HepG2 (cell line): Measurements from ENCODE around the gene MIS18A. TPM values are rescaled to one million over a fixed set of nuclear protein-coding genes. Genes with fewer than 3 reads are reported as not detected.

Source experiments
- ATAC-seq: fragments of 200-7000 bp; cut with Tn5 transposase; 3 replicates; pipeline ENCODE4 v1.9.1; 2020; ENCODE audit warnings: mild to moderate bottlenecking, moderate library complexity
- BruUV-seq: library from RNA; stranded (reverse); fragments of 400-500 nt; replicated peaks from 2 replicates; lab custom pipeline; 2021; lab: Mats Ljungman, UMichigan
- CTCF ChIA-PET: fragments of 300-600 bp; formaldehyde crosslinking; extraction: SDS; loops from one replicate; lab custom pipeline; 2021; ENCODE audit warnings: low total read pairs, inconsistent platforms, low intra/inter-chr PET ratio; lab: Yijun Ruan, JAX
- POLR2A ChIA-PET: fragments of 350-600 bp; sonication (Branson Sonifier 250); formaldehyde crosslinking; loops from one replicate; lab custom pipeline; 2020; ENCODE audit warnings: antibody characterized with exemption, inconsistent platforms; lab: Yijun Ruan, JAX
- DNase-seq: peaks from one replicate; pipeline ENCODE4 v3.0.0-alpha.2; 2015; ENCODE audit warnings: low spot score
- FAIRE-seq: peaks from 3 replicates; lab custom pipeline; 2011; peaks lifted over from hg19 to GRCh38; lab: Jason Lieb, UNC
- H2AFZ ChIP-seq: one replicate; pipeline ENCODE4 v1.6.1; 2011; ENCODE audit warnings: low read length, inconsistent platforms
- H3K27ac ChIP-seq: fragments of 300-600 bp; 3 replicates; pipeline ENCODE4 v1.8.0; 2011; ENCODE audit warnings: mixed run types, mild to moderate bottlenecking, mixed read lengths, low read length, inconsistent platforms; ENCODE audit not compliant: insufficient read depth; ENCODE audit errors: extremely low read length
- H3K27me3 ChIP-seq, 2 experiments: fragments of 200-600 bp in 1 of 2; 2 replicates in 1 of 2; 3 replicates in 1 of 2; pipeline versions ENCODE4 v1.6.0 to v1.8.0; 2011; ENCODE audit warnings: low read length in 2 of 2, mild to moderate bottlenecking in 2 of 2, moderate library complexity in 2 of 2, inconsistent platforms in 1 of 2; ENCODE audit not compliant: insufficient read depth in 2 of 2, control insufficient read depth in 1 of 2
- H3K36me3 ChIP-seq, 2 experiments: fragments of 200-600 bp in 1 of 2; replicated peaks in 1 of 2; 2 replicates in 1 of 2; 3 replicates in 1 of 2; pipeline versions ENCODE4 v1.5.1 to v1.8.0; 2011; ENCODE audit warnings: low read length in 2 of 2, inconsistent platforms in 1 of 2; ENCODE audit not compliant: insufficient read depth in 2 of 2, control insufficient read depth in 1 of 2
- H3K4me1 ChIP-seq: 2 replicates; pipeline ENCODE4 v1.5.1; 2012; ENCODE audit warnings: low read length, inconsistent platforms; ENCODE audit not compliant: insufficient read depth
- H3K4me2 ChIP-seq: 2 replicates; pipeline ENCODE4 v1.6.0; 2011; ENCODE audit warnings: low read depth, low read length, inconsistent platforms
- H3K4me3 ChIP-seq, 3 experiments: fragments of 200-600 bp in 1 of 3; sonication (generic), shearing (Covaris generic) in 1 of 3; replicated peaks in 1 of 3; 2 replicates each; pipeline ENCODE4 v1.5.1; 2011 to 2016; ENCODE audit warnings: low read length in 3 of 3, inconsistent platforms in 2 of 3, low read depth in 2 of 3, mild to moderate bottlenecking in 2 of 3, control low read depth in 1 of 3, mixed read lengths in 1 of 3; ENCODE audit not compliant: insufficient read depth in 1 of 3
- H3K79me2 ChIP-seq: one replicate; pipeline ENCODE4 v1.6.1; 2011; ENCODE audit warnings: low read length, inconsistent platforms; ENCODE audit not compliant: insufficient read depth
- H3K9ac ChIP-seq: 2 replicates; pipeline ENCODE4 v1.6.0; 2011; ENCODE audit warnings: mild to moderate bottlenecking, low read depth, low read length, inconsistent platforms; ENCODE audit not compliant: insufficient read depth
- H3K9me3 ChIP-seq: 2 replicates; pipeline ENCODE4 v1.5.1; 2012; ENCODE audit warnings: mild to moderate bottlenecking, low read length
- H4K20me1 ChIP-seq: 2 replicates; pipeline ENCODE4 v1.6.0; 2011; ENCODE audit warnings: inconsistent platforms, mild to moderate bottlenecking, low read length, moderate library complexity; ENCODE audit not compliant: insufficient read depth
- DMAP1 ChIP-seq: IDR thresholded peaks from 2 replicates; pipeline ENCODE4 v1.6.1; 2016
- FOXK1 ChIP-seq: sonication (generic); formaldehyde crosslinking; IDR thresholded peaks from 2 replicates; pipeline ENCODE4 v1.4.0; 2020; ENCODE audit warnings: low read depth, missing genetic modification reagents, borderline replicate concordance
- SOX5 ChIP-seq: IDR thresholded peaks from 2 replicates; pipeline ENCODE4 v1.6.1; 2016; ENCODE audit warnings: borderline replicate concordance
- SPEN ChIP-seq: sonication (generic); formaldehyde crosslinking; IDR thresholded peaks from 2 replicates; pipeline ENCODE4 v1.5.1; 2020; ENCODE audit warnings: low read depth, mild to moderate bottlenecking, missing genetic modification reagents
- TARDBP ChIP-seq: sonication (generic); formaldehyde crosslinking; IDR thresholded peaks from 2 replicates; pipeline ENCODE4 v1.8.0; 2022; ENCODE audit warnings: mild to moderate bottlenecking, missing genetic modification reagents
- U2AF2 ChIP-seq: fragments of 200-400 bp; formaldehyde crosslinking; IDR thresholded peaks from 2 replicates; pipeline ENCODE4 v1.6.1; 2017; ENCODE audit warnings: low read depth, mild to moderate bottlenecking, low read length
- ZBTB20 ChIP-seq: sonication (generic); formaldehyde crosslinking; IDR thresholded peaks from 2 replicates; pipeline ENCODE4 v1.8.1; 2023; ENCODE audit warnings: missing genetic modification reagents, low read depth, mild to moderate bottlenecking, borderline replicate concordance
- ZMYM2 ChIP-seq: sonication (generic); formaldehyde crosslinking; IDR thresholded peaks from 2 replicates; pipeline ENCODE4 v1.8.0; 2022; ENCODE audit warnings: mild to moderate bottlenecking, missing genetic modification reagents
- ZNF235 ChIP-seq: sonication (generic); formaldehyde crosslinking; IDR thresholded peaks from 2 replicates; pipeline ENCODE4 v1.8.1; 2023; ENCODE audit warnings: mild to moderate bottlenecking, missing genetic modification reagents, borderline replicate concordance
- WGBS: methylation state at CpG from one replicate; pipeline ENCODE4 v1.1.6; 2017; ENCODE audit warnings: low lambda C conversion rate; 5-methylcytosine and 5-hydroxymethylcytosine counted together
- in situ Hi-C: cut with HindIII; loops from 2 replicates; pipeline ENCODE4 v1.10.0; 2017; ENCODE audit warnings: low pct_unique_long_range_greater_than_20kb; ENCODE audit not compliant: extremely low pct_ligation_motif_present
- intact Hi-C: fragments of 100-400 bp; cut with micrococcal nuclease; formaldehyde crosslinking; loops from one replicate; pipeline ENCODE4 v1.10.0; 2022; ENCODE audit not compliant: unreplicated experiment
- polyA plus RNA-seq, 8 experiments: library from polyadenylated mRNA; depleted of rRNA in 3 of 8; stranded (reverse) in 7 of 8; unstranded in 1 of 8; fragments of >200 nt; fragmentation: Illumina TruSeq in 4 of 8; extraction: Trizol in 4 of 8; gene quantifications; 2 replicates each; pipeline versions ENCODE4 v1.2.1 to v1.2.3, GENCODE V29; 2011 to 2016; ENCODE audit warnings: low read depth in 4 of 8, missing spikeins in 1 of 8, mixed read lengths in 1 of 8; ENCODE audit not compliant: insufficient read depth in 1 of 8
- total RNA-seq, 5 experiments: library from RNA; depleted of rRNA; stranded (reverse); fragments of >200 nt; fragmentation: Illumina TruSeq; extraction: Trizol; gene quantifications; 2 replicates each; pipeline ENCODE4 v1.2.3, GENCODE V29; 2016; ENCODE audit warnings: low read depth in 1 of 5
- TF ChIP-seq, protein P1 (sequence below): sonication (generic); formaldehyde crosslinking; IDR thresholded peaks from one replicate; pipeline ENCODE4 v1.5.1; 2020; ENCODE audit warnings: mild to moderate bottlenecking, missing genetic modification reagents; ENCODE audit errors: not compliant biosample characterization
- TF ChIP-seq, protein P2 (sequence below): sonication (generic); formaldehyde crosslinking; IDR thresholded peaks from 2 replicates; pipeline ENCODE4 v1.4.0; 2020; ENCODE audit warnings: missing genetic modification reagents, borderline replicate concordance
- TF ChIP-seq, protein P3 (sequence below): IDR thresholded peaks from 2 replicates; pipeline ENCODE4 v1.6.1; 2016; ENCODE audit warnings: missing compliant biosample characterization, missing genetic modification reagents, borderline replicate concordance

Gene MIS18A
- total and polyA plus RNA-seq, 2 of the 13 experiments (the other 11 are each of a cell fraction or from before 2014, with no cell fraction given) = 11.2 to 41.4 TPM

DNA sequence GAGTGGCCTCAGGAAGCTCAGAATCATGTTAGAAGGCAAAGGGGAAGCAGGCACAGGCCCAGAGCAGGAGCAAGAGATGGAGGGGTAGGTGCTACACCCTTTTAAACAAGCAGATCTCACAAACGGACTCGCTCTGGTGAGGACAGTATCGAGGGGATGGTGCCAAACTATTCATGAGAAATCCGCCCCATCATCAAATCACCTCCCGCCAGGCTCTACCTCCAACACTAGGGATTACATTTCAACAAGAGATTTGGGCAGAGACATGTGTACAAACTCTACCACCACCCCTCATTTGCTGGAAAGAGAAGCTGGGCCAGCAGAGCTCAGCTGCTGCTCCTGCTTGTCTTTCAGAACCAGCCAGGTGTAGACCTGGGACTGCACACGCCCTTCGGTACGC is 32.9 kb downstream of the MIS18A start:
- POLR2A ChIA-PET = no interaction called here
- CTCF ChIA-PET = no interaction called here
- TF ChIP-seq, protein P1, sequence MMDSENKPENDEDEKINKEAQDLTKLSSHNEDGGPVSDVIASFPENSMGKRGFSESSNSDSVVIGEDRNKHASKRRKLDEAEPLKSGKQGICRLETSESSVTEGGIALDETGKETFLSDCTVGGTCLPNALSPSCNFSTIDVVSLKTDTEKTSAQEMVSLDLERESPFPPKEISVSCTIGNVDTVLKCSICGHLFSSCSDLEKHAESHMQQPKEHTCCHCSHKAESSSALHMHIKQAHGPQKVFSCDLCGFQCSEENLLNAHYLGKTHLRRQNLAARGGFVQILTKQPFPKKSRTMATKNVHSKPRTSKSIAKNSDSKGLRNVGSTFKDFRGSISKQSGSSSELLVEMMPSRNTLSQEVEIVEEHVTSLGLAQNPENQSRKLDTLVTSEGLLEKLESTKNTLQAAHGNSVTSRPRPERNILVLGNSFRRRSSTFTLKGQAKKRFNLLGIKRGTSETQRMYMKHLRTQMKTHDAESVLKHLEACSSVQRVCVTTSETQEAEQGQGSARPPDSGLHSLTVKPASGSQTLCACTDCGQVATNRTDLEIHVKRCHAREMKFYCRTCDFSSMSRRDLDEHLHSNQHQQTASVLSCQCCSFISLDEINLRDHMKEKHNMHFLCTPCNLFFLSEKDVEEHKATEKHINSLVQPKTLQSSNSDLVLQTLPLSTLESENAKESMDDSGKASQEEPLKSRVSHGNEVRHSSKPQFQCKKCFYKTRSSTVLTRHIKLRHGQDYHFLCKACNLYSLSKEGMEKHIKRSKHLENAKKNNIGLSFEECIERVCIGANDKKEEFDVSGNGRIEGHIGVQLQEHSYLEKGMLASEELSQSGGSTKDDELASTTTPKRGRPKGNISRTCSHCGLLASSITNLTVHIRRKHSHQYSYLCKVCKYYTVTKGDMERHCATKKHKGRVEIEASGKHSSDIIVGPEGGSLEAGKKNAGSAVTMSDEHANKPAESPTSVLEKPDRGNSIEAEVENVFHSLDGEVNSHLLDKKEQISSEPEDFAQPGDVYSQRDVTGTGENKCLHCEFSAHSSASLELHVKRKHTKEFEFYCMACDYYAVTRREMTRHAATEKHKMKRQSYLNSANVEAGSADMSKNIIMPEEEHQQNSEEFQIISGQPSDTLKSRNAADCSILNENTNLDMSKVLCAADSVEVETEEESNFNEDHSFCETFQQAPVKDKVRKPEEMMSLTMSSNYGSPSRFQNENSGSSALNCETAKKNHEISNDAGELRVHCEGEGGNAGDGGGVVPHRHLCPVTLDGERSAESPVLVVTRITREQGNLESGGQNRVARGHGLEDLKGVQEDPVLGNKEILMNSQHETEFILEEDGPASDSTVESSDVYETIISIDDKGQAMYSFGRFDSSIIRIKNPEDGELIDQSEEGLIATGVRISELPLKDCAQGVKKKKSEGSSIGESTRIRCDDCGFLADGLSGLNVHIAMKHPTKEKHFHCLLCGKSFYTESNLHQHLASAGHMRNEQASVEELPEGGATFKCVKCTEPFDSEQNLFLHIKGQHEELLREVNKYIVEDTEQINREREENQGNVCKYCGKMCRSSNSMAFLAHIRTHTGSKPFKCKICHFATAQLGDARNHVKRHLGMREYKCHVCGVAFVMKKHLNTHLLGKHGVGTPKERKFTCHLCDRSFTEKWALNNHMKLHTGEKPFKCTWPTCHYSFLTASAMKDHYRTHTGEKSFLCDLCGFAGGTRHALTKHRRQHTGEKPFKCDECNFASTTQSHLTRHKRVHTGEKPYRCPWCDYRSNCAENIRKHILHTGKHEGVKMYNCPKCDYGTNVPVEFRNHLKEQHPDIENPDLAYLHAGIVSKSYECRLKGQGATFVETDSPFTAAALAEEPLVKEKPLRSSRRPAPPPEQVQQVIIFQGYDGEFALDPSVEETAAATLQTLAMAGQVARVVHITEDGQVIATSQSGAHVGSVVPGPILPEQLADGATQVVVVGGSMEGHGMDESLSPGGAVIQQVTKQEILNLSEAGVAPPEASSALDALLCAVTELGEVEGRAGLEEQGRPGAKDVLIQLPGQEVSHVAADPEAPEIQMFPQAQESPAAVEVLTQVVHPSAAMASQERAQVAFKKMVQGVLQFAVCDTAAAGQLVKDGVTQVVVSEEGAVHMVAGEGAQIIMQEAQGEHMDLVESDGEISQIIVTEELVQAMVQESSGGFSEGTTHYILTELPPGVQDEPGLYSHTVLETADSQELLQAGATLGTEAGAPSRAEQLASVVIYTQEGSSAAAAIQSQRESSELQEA (CRISPR knock-in tag) = no peak
- TF ChIP-seq DMAP1 (CRISPR knock-in tag) = no peak
- no peak for TF ChIP-seq U2AF2
- no peak for TF ChIP-seq ZNF235 (CRISPR knock-in tag)
- no peak for TF ChIP-seq FOXK1 (CRISPR knock-in tag)
- no peak for TF ChIP-seq ZMYM2 (CRISPR knock-in tag)
- TF ChIP-seq, protein P2, sequence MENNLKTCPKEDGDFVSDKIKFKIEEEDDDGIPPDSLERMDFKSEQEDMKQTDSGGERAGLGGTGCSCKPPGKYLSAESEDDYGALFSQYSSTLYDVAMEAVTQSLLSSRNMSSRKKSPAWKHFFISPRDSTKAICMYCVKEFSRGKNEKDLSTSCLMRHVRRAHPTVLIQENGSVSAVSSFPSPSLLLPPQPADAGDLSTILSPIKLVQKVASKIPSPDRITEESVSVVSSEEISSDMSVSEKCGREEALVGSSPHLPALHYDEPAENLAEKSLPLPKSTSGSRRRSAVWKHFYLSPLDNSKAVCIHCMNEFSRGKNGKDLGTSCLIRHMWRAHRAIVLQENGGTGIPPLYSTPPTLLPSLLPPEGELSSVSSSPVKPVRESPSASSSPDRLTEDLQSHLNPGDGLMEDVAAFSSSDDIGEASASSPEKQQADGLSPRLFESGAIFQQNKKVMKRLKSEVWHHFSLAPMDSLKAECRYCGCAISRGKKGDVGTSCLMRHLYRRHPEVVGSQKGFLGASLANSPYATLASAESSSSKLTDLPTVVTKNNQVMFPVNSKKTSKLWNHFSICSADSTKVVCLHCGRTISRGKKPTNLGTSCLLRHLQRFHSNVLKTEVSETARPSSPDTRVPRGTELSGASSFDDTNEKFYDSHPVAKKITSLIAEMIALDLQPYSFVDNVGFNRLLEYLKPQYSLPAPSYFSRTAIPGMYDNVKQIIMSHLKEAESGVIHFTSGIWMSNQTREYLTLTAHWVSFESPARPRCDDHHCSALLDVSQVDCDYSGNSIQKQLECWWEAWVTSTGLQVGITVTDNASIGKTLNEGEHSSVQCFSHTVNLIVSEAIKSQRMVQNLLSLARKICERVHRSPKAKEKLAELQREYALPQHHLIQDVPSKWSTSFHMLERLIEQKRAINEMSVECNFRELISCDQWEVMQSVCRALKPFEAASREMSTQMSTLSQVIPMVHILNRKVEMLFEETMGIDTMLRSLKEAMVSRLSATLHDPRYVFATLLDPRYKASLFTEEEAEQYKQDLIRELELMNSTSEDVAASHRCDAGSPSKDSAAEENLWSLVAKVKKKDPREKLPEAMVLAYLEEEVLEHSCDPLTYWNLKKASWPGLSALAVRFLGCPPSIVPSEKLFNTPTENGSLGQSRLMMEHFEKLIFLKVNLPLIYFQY (CRISPR knock-in tag) = no peak
- TF ChIP-seq TARDBP = no peak
- no peak for TF ChIP-seq SOX5 (CRISPR knock-in tag)
- no peak for TF ChIP-seq ZBTB20 (CRISPR knock-in tag)
- TF ChIP-seq, protein P3, sequence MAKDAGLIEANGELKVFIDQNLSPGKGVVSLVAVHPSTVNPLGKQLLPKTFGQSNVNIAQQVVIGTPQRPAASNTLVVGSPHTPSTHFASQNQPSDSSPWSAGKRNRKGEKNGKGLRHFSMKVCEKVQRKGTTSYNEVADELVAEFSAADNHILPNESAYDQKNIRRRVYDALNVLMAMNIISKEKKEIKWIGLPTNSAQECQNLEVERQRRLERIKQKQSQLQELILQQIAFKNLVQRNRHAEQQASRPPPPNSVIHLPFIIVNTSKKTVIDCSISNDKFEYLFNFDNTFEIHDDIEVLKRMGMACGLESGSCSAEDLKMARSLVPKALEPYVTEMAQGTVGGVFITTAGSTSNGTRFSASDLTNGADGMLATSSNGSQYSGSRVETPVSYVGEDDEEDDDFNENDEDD (CRISPR knock-in tag) = no peak
- no peak for TF ChIP-seq SPEN (CRISPR knock-in tag)

More for the DNA sequence above, 32.9 kb downstream of the MIS18A start:
- ATAC-seq (no peak), FAIRE-seq (no peak), DNase-seq (no peak)
- no peaks in the 10 kb centered on the region for H3K79me2 ChIP-seq
- no peak overlapping the region for H3K4me2 ChIP-seq
- no peak overlapping the region for H3K4me3 ChIP-seq
- H3K27ac ChIP-seq = no peak overlapping the region
- H2AFZ ChIP-seq = no peak overlapping the region
- H4K20me1 ChIP-seq = no peaks in the 10 kb centered on the region
- H3K36me3 ChIP-seq = no peaks in the 10 kb centered on the region
- no TSS peak for BruUV-seq
- in situ Hi-C loops = no loop called here
- peaks cover 2 to 45% of the 10 kb centered on the region in 2 experiments; a peak in 3 of 5 replicates for H3K27me3 ChIP-seq
- no peaks in the 10 kb centered on the region for H3K4me1 ChIP-seq
- WGBS = 28% methylated on average over 7 of the region's 8 CpGs
- H3K9ac ChIP-seq = no peak overlapping the region
- H3K9me3 ChIP-seq = no peaks in the 10 kb centered on the region
- intact Hi-C loops = no loop called here
